ENCODE data around the gene CLSTN3.

DNA sequence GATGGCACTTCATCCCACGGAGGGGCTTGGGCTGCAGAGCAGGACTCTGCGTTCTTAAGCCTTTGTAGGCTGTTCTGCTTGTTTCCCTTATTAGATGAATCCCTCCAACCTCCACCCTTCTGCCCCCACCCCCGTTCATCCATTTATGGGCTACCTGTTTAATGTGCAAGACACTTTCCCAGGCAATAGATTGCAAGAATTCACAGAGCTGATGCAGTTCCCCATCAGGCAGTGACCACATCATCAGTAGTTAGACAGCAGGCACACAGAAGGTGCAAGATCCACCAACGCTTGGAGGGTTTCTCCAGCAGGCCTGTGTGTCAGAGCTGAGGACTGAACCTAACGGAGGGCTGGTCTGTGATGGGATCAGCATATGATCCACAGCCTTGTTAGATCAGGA is 36.7 kb upstream of the CLSTN3 start:
- no peak for TF ChIP-seq POLR2A (IDR thresholded peaks at IDR 0.05; ENCODE audit: low read depth, low read length)
- TF ChIP-seq CTCF (IDR thresholded peaks at IDR 0.05; ENCODE audit: extremely low read depth in 1 of 2, insufficient read depth in 1 of 2, low read depth in 1 of 2, low read length in 2 of 2): no peak
- no peak for TF ChIP-seq FOS (IDR thresholded peaks at IDR 0.05; ENCODE audit: borderline replicate concordance, insufficient read depth, low read length)
- no peak for TF ChIP-seq MAX (IDR thresholded peaks at IDR 0.05; ENCODE audit: insufficient read depth, insufficient read length)
- no peak for TF ChIP-seq POLR2AphosphoS5 (IDR thresholded peaks at IDR 0.05; ENCODE audit: insufficient read depth, low read depth, low read length)
- TF ChIP-seq EZH2 (IDR thresholded peaks at IDR 0.05; ENCODE audit: borderline replicate concordance, low read depth, low read length, severe bottlenecking): no peak
- TF ChIP-seq MYC (IDR thresholded peaks at IDR 0.05; ENCODE audit: low read depth, low read length): no peak
- no peak for TF ChIP-seq JUN (IDR thresholded peaks at IDR 0.05; ENCODE audit: borderline replicate concordance, insufficient read depth, insufficient read length, low read depth)

Data from endothelial cell of umbilical vein (primary cell).